ENCODE data around the gene DAND5. TPM values are rescaled to one million over a fixed set of nuclear protein-coding genes. Genes with fewer than 3 reads are reported as not detected.
A peak's percentile ranks its signal among the peaks of the same experiment; 100 is the strongest.

Gene DAND5
- total RNA-seq, 1 experiment from 2014 or later = not detected

- no peaks in the 10 kb centered on the region for H3K9me3 ChIP-seq (replicated peaks)
- H3K36me3 ChIP-seq = peaks cover 4% of the 10 kb centered on the region; the same call in 1 of the 2 replicates
- H3K4me3 ChIP-seq = peak overlapping the region; percentile 63
- peak overlapping the region; percentile 80 for H3K27ac ChIP-seq
- H3K27me3 ChIP-seq = no peaks in the 10 kb centered on the region
- DNase-seq = peak; percentile 30 to 58
- peaks cover 30% of the 10 kb centered on the region for H3K4me1 ChIP-seq
Observed at GRCh38 chr19:13023656-13024055, 54.3 kb downstream of the DAND5 start.

Other genes starting within 250 kb of the DAND5 start
- gene TNPO2, start 245.6 kb upstream of the DAND5 start, total RNA-seq (2014; rRNA removed; shearing (Covaris generic)) = 72.4 and 80.9 TPM in 2 replicates
- 431 and 462 TPM in 2 replicates for gene TRIR, start 234.9 kb upstream of the DAND5 start, total RNA-seq (2014; rRNA removed; shearing (Covaris generic))
- gene GET3, start 232.1 kb upstream of the DAND5 start, total RNA-seq (2014; rRNA removed; shearing (Covaris generic)) = 79.5 and 87.1 TPM in 2 replicates
- 0.04 and 0.10 TPM in 2 replicates for gene BEST2, start 217.8 kb upstream of the DAND5 start, total RNA-seq (2014; rRNA removed; shearing (Covaris generic))
- 14.1 and 19.0 TPM in 2 replicates for gene HOOK2, start 194.0 kb upstream of the DAND5 start, total RNA-seq (2014; rRNA removed; shearing (Covaris generic))
- 34.8 and 39.7 TPM in 2 replicates for gene JUNB, start 178.1 kb upstream of the DAND5 start, total RNA-seq (2014; rRNA removed; shearing (Covaris generic))
- gene PRDX2, start 167.8 kb upstream of the DAND5 start, total RNA-seq (2014; rRNA removed; shearing (Covaris generic)) = 55.9 and 64.6 TPM in 2 replicates
- gene THSD8, start 167.5 kb upstream of the DAND5 start, total RNA-seq (2014; rRNA removed; shearing (Covaris generic)) = not detected in 2 replicates
- gene RNASEH2A, start 163.0 kb upstream of the DAND5 start, total RNA-seq (2014; rRNA removed; shearing (Covaris generic)) = 92.4 and 99.0 TPM in 2 replicates
- gene RTBDN, start 135.0 kb upstream of the DAND5 start, total RNA-seq (2014; rRNA removed; shearing (Covaris generic)) = 0.45 TPM in 1 of 2 replicates, not detected in the other
- 4.3 and 5.6 TPM in 2 replicates for gene MAST1, start 131.1 kb upstream of the DAND5 start, total RNA-seq (2014; rRNA removed; shearing (Covaris generic))
- 16.4 and 16.8 TPM in 2 replicates for gene DNASE2, start 88.1 kb upstream of the DAND5 start, total RNA-seq (2014; rRNA removed; shearing (Covaris generic))
- gene KLF1, start 82.4 kb upstream of the DAND5 start, total RNA-seq (2014; rRNA removed; shearing (Covaris generic)) = 0.06 TPM in 1 of 2 replicates, not detected in the other
- 29.7 and 33.6 TPM in 2 replicates for gene GCDH, start 78.4 kb upstream of the DAND5 start, total RNA-seq (2014; rRNA removed; shearing (Covaris generic))
- 0.24 TPM in 1 of 2 replicates, not detected in the other for gene SYCE2, start 50.3 kb upstream of the DAND5 start, total RNA-seq (2014; rRNA removed; shearing (Covaris generic))
- 65.8 and 77.3 TPM in 2 replicates for gene FARSA, start 35.9 kb upstream of the DAND5 start, total RNA-seq (2014; rRNA removed; shearing (Covaris generic))
- gene CALR, start 31.0 kb upstream of the DAND5 start, total RNA-seq (2014; rRNA removed; shearing (Covaris generic)) = 940 and 960 TPM in 2 replicates
- gene RAD23A, start 23.7 kb upstream of the DAND5 start, total RNA-seq (2014; rRNA removed; shearing (Covaris generic)) = 129 and 131 TPM in 2 replicates
- gene GADD45GIP1, start 12.4 kb upstream of the DAND5 start, total RNA-seq (2014; rRNA removed; shearing (Covaris generic)) = 59.9 and 71.5 TPM in 2 replicates
- gene NFIX, start 25.9 kb downstream of the DAND5 start, total RNA-seq (2014; rRNA removed; shearing (Covaris generic)) = 20.2 and 22.4 TPM in 2 replicates
- gene LYL1, start 133.3 kb downstream of the DAND5 start, total RNA-seq (2014; rRNA removed; shearing (Covaris generic)) = 0.08 TPM in 1 of 2 replicates, not detected in the other
- gene TRMT1, start 147.2 kb downstream of the DAND5 start, total RNA-seq (2014; rRNA removed; shearing (Covaris generic)) = 54.1 and 59.0 TPM in 2 replicates
- 103 and 105 TPM in 2 replicates for gene NACC1, start 148.7 kb downstream of the DAND5 start, total RNA-seq (2014; rRNA removed; shearing (Covaris generic))
- 58.5 and 70.7 TPM in 2 replicates for gene STX10, start 180.8 kb downstream of the DAND5 start, total RNA-seq (2014; rRNA removed; shearing (Covaris generic))
- 30.2 and 31.7 TPM in 2 replicates for gene IER2, start 180.8 kb downstream of the DAND5 start, total RNA-seq (2014; rRNA removed; shearing (Covaris generic))